Measurements from ENCODE around the gene PSAP.

The PSAP gene

DNA sequence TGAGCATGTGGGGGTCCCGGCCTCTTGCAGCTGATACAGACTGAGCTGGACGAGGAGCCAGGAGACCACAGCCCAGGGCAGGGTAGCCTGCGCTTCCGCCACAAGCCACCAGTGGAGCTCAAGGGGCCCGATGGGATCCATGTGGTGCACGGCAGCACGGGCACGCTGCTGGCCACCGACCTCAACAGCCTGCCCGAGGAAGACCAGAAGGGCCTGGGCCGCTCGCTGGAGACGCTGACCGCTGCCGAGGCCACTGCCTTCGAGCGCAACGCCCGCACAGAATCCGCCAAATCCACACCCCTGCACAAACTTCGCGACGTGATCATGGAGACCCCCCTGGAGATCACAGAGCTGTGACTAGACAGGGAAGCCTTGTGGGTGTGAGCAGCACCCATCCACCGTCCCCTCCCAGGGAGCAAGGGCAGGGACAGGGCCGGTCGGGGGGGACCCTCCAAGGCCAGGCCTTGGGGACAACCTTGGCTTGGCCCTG, 36.1 kb downstream of the PSAP start:
- Histone ChIP-seq H3K4me1 (ENCODE audit: control insufficient read depth, insufficient read depth, low read length, poor library complexity, severe bottlenecking) (no peaks in the 10 kb centered on the region), H3K9me3 (ENCODE audit: control insufficient read depth, low read length) (no peaks in the 10 kb centered on the region), H3K27ac (ENCODE audit: low read depth, low read length, severe bottlenecking) (no peak overlapping the region), H3K4me3 (ENCODE audit: extremely low read depth, insufficient read depth, low read length, poor library complexity, severe bottlenecking) (no peak overlapping the region), H3K36me3 (ENCODE audit: control insufficient read depth, insufficient read depth, low read length) (peaks cover 52% of the 10 kb centered on the region)
- 93 to 95% methylated on average over 16 to 25 of the region's 26 CpGs for WGBS, 2 experiments (ENCODE audit: insufficient coverage in 2 of 2)

GRCh38 chr10:71812913-71813590, 38.0 kb downstream of the PSAP start:
- Histone ChIP-seq H3K9me3 (ENCODE audit: control insufficient read depth, low read length) (no peaks in the 10 kb centered on the region), H3K4me3 (ENCODE audit: extremely low read depth, insufficient read depth, low read length, poor library complexity, severe bottlenecking) (no peak overlapping the region), H3K27ac (ENCODE audit: low read depth, low read length, severe bottlenecking) (no peak overlapping the region), H3K4me1 (ENCODE audit: control insufficient read depth, insufficient read depth, low read length, poor library complexity, severe bottlenecking) (no peaks in the 10 kb centered on the region), H3K36me3 (ENCODE audit: control insufficient read depth, insufficient read depth, low read length) (peaks cover 33% of the 10 kb centered on the region)
- WGBS, 2 experiments (ENCODE audit: insufficient coverage in 2 of 2), result 88 to 91% methylated on average over 4 to 10 of the region's 11 CpGs

GRCh38 chr10:71812016-71812912, 38.8 kb downstream of the PSAP start:
- no peaks in the 10 kb centered on the region for H3K4me1 ChIP-seq (ENCODE audit: control insufficient read depth, insufficient read depth, low read length, poor library complexity, severe bottlenecking)
- no peak overlapping the region for H3K27ac ChIP-seq (ENCODE audit: low read depth, low read length, severe bottlenecking)
- 71 to 82% methylated on average over 17 to 20 of the region's 22 CpGs for WGBS, 2 experiments (ENCODE audit: insufficient coverage in 2 of 2)
- no peak overlapping the region for H3K4me3 ChIP-seq (ENCODE audit: extremely low read depth, insufficient read depth, low read length, poor library complexity, severe bottlenecking)
- no peaks in the 10 kb centered on the region for H3K9me3 ChIP-seq (ENCODE audit: control insufficient read depth, low read length)
- peaks cover 25% of the 10 kb centered on the region for H3K36me3 ChIP-seq (ENCODE audit: control insufficient read depth, insufficient read depth, low read length)

DNA sequence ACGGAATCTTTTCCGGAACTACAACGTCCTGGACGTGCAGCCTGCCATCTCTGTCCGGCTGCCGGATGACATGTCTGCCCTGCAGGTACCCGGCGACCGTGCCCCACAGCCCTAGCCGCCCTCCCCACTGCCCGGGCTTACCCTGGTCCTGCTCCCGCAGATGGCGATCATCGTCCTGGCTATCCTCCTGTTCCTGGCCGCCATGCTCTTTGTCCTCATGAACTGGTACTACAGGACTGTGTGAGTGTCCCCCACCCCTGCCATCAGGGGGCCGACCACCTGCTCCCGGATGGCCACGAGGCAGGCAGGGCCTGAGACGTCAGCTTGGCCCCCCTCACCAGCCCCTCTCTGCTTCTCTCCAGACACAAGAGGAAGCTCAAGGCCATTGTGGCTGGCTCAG, 39.7 kb downstream of the PSAP start:
- H3K27ac ChIP-seq (ENCODE audit: low read depth, low read length, severe bottlenecking), result no peak overlapping the region
- H3K4me3 ChIP-seq (ENCODE audit: extremely low read depth, insufficient read depth, low read length, poor library complexity, severe bottlenecking), result no peak overlapping the region
- 94 to 98% methylated on average over 15 of the region's 19 CpGs for WGBS, 2 experiments (ENCODE audit: insufficient coverage in 2 of 2)
- H3K4me1 ChIP-seq (ENCODE audit: control insufficient read depth, insufficient read depth, low read length, poor library complexity, severe bottlenecking), result no peaks in the 10 kb centered on the region
- no peaks in the 10 kb centered on the region for H3K9me3 ChIP-seq (ENCODE audit: control insufficient read depth, low read length)
- peaks cover 16% of the 10 kb centered on the region for H3K36me3 ChIP-seq (ENCODE audit: control insufficient read depth, insufficient read depth, low read length)

DNA sequence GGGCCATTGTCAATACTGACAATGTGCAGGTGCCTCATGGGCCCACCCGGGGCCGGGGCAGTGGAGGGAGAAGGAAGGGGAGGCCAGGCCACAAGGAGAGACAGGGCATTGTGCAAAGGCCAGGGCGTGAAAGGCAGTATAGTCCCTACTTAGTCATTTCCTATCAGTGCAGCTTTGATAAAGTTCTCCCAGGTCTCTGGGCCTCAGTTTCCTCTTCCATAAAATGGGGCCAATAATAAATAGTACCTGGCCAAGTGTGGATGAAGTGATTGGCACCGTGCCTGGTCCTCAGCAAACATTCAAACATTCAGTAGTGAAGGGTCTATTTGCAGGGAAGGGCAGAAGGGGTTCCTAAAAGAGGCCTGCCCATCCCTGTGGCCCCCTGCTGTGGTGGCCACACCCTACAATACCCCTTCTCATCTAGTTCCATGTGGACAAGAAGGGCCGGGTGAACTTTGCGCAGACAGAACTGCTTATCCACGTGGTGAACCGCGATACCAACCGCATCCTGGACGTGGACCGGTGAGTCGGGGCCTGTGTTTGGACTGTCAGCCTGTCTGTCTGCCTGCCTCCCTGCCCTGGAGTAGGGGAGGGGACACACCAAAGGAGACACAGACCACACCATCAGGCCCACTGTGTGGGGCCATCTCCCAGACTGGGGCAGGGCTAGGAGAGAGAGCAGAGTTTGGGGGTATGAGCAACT, 40.9 kb downstream of the PSAP start:
- H3K4me3 ChIP-seq (ENCODE audit: extremely low read depth, insufficient read depth, low read length, poor library complexity, severe bottlenecking), result no peak overlapping the region
- H3K4me1 ChIP-seq (ENCODE audit: control insufficient read depth, insufficient read depth, low read length, poor library complexity, severe bottlenecking), result no peaks in the 10 kb centered on the region
- H3K9me3 ChIP-seq (ENCODE audit: control insufficient read depth, low read length), result no peaks in the 10 kb centered on the region
- 90 to 91% methylated on average over 11 of the region's 13 CpGs for WGBS, 2 experiments (ENCODE audit: insufficient coverage in 2 of 2)
- H3K36me3 ChIP-seq (ENCODE audit: control insufficient read depth, insufficient read depth, low read length), result peaks cover 7% of the 10 kb centered on the region
- H3K27ac ChIP-seq (ENCODE audit: low read depth, low read length, severe bottlenecking), result no peak overlapping the region

DNA sequence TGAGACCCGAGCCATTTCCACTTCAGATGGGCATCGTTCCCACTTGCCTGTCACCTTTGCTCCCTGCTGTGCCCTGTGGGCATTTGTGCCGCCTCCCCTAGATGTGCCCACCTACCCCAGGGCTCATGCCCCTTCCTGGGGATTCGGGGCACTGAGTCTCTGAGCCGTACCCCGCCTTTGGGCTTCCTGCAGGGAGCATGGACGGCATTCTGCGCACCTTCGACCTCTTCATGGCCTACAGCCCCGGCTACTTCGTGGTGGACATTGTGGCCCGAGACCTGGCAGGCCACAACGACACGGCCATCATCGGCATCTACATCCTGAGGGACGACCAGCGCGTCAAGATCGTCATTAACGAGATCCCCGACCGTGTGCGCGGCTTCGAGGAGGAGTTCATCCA, 41.4 kb downstream of the PSAP start:
- H3K27ac ChIP-seq (ENCODE audit: low read depth, low read length, severe bottlenecking), result no peak overlapping the region
- WGBS, 2 experiments (ENCODE audit: insufficient coverage in 2 of 2), result 93 to 95% methylated on average over 21 to 25 of the region's 25 CpGs
- no peaks in the 10 kb centered on the region for H3K4me1 ChIP-seq (ENCODE audit: control insufficient read depth, insufficient read depth, low read length, poor library complexity, severe bottlenecking)
- no peak overlapping the region for H3K4me3 ChIP-seq (ENCODE audit: extremely low read depth, insufficient read depth, low read length, poor library complexity, severe bottlenecking)
- no peaks in the 10 kb centered on the region for H3K9me3 ChIP-seq (ENCODE audit: control insufficient read depth, low read length)
- H3K36me3 ChIP-seq (ENCODE audit: control insufficient read depth, insufficient read depth, low read length), result peaks cover 1% of the 10 kb centered on the region

DNA sequence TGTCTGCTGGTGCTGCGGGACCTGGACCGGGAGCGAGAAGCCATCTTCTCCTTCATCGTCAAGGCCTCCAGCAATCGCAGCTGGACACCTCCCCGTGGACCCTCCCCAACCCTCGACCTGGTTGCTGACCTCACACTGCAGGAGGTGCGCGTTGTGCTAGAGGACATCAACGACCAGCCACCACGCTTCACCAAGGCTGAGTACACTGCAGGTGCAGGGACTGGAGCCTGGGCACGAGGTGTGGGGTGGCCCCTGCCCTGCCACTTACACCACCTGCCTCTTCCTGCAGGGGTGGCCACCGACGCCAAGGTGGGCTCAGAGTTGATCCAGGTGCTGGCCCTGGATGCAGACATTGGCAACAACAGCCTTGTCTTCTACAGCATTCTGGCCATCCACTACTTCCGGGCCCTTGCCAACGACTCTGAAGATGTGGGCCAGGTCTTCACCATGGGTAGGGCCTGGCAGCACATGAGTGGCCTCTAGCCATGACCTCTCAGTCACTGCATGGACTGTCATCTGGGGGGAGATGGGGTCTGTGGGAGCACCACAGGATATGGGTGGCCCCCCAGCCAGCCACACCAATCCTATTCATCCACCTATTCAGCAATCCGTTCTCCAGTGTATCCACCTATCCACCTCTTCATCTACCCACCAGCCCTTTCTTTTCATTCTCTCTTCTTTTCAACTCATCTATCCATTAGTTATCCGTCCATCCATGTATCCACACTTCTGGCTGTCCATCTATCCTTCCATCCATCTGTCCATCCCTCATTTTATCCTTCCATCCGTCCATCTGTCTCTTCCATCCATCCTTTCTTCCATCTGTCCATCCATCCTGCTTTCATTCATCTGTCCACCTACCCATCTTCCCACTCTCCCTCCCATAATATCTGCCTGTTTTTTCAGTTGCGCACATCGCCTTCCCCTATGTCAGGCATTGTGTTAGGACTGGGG, 43.2 kb downstream of the PSAP start:
- Histone ChIP-seq H3K4me3 (ENCODE audit: extremely low read depth, insufficient read depth, low read length, poor library complexity, severe bottlenecking) (no peak overlapping the region), H3K36me3 (ENCODE audit: control insufficient read depth, insufficient read depth, low read length) (no peaks in the 10 kb centered on the region), H3K9me3 (ENCODE audit: control insufficient read depth, low read length) (no peaks in the 10 kb centered on the region), H3K4me1 (ENCODE audit: control insufficient read depth, insufficient read depth, low read length, poor library complexity, severe bottlenecking) (no peaks in the 10 kb centered on the region), H3K27ac (ENCODE audit: low read depth, low read length, severe bottlenecking) (no peak overlapping the region)
- WGBS, 2 experiments (ENCODE audit: insufficient coverage in 2 of 2), result 87 to 93% methylated on average over 13 to 17 of the region's 21 CpGs

- H3K36me3 ChIP-seq (ENCODE audit: control insufficient read depth, insufficient read depth, low read length), result no peaks in the 10 kb centered on the region
- H3K27ac ChIP-seq (ENCODE audit: low read depth, low read length, severe bottlenecking), result no peak overlapping the region
- no peaks in the 10 kb centered on the region for H3K4me1 ChIP-seq (ENCODE audit: control insufficient read depth, insufficient read depth, low read length, poor library complexity, severe bottlenecking)
- no peak overlapping the region for H3K4me3 ChIP-seq (ENCODE audit: extremely low read depth, insufficient read depth, low read length, poor library complexity, severe bottlenecking)
- WGBS, 2 experiments (ENCODE audit: insufficient coverage in 2 of 2), result 87 to 92% methylated on average over 19 to 23 of the region's 23 CpGs
- no peaks in the 10 kb centered on the region for H3K9me3 ChIP-seq (ENCODE audit: control insufficient read depth, low read length)
Observed at GRCh38 chr10:71806704-71807556, 44.1 kb downstream of the PSAP start.

- no peaks in the 10 kb centered on the region for H3K9me3 ChIP-seq (ENCODE audit: control insufficient read depth, low read length)
- no peaks in the 10 kb centered on the region for H3K36me3 ChIP-seq (ENCODE audit: control insufficient read depth, insufficient read depth, low read length)
- no peaks in the 10 kb centered on the region for H3K4me1 ChIP-seq (ENCODE audit: control insufficient read depth, insufficient read depth, low read length, poor library complexity, severe bottlenecking)
- H3K27ac ChIP-seq (ENCODE audit: low read depth, low read length, severe bottlenecking), result no peak overlapping the region
- H3K4me3 ChIP-seq (ENCODE audit: extremely low read depth, insufficient read depth, low read length, poor library complexity, severe bottlenecking), result no peak overlapping the region
- 78 to 79% methylated on average over 38 to 39 of the region's 41 CpGs for WGBS, 2 experiments (ENCODE audit: insufficient coverage in 2 of 2)
Observed at GRCh38 chr10:71805776-71806703, 45.0 kb downstream of the PSAP start.
